GM12865 (cell line): ENCODE results near the gene FEM1C.

Experiments used
- DNase-seq: peaks from one replicate; pipeline ENCODE4 v3.0.0; 2010; ENCODE audit warnings: low read depth
- H3K4me3 ChIP-seq: 2 replicates; pipeline ENCODE4 v1.5.1; 2011; ENCODE audit warnings: mild to moderate bottlenecking, low read depth, low read length, control low read depth
- CTCF ChIP-seq: IDR thresholded peaks from 2 replicates; pipeline ENCODE4 v1.5.1; 2011; ENCODE audit warnings: low read length, control low read depth, low read depth, inconsistent platforms; ENCODE audit not compliant: insufficient read depth; ENCODE audit errors: missing control alignments

FEM1C gene

GRCh38 chr5:115475788-115476187 lies 68.8 kb downstream of the FEM1C start:
- DNase-seq: no peak
- TF ChIP-seq CTCF: no peak
- H3K4me3 ChIP-seq: no peak overlapping the region

- no peak overlapping the region for H3K4me3 ChIP-seq
- no peak for DNase-seq
- no peak for TF ChIP-seq CTCF
Observed at GRCh38 chr5:115472271-115473025, 72.1 kb downstream of the FEM1C start.

- no peak overlapping the region for H3K4me3 ChIP-seq
- TF ChIP-seq CTCF: no peak
- DNase-seq: no peak
Observed at GRCh38 chr5:115471345-115472063, 73.1 kb downstream of the FEM1C start.

DNA sequence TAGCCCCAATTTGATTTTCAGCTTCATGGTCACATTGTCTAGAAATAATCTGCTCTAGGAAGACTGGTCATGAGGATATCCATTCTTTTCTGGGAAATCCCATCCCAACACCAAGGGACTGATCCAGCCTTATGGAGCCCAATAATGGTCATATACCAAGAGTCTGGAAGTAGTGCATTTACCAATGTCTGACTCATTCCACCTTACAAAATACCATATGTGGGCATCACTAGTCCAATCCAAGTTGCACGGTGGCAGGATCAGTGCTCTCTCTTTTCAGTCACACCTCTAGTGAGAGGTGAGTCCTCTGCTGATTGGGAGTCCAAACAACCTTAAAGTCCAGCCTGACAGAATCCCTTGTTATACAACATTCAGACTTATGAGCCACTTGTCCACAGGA lies 73.7 kb downstream of the FEM1C start:
- TF ChIP-seq CTCF: no peak
- DNase-seq: no peak

More for the DNA sequence above, 73.7 kb downstream of the FEM1C start:
- H3K4me3 ChIP-seq: no peak overlapping the region
